T-helper 17 cell (primary cell): ENCODE data around the gene ORAI1. TPM values are rescaled to one million over a fixed set of nuclear protein-coding genes. Genes with fewer than 3 reads are reported as not detected.
A peak's percentile ranks its signal among the peaks of the same experiment; 100 is the strongest.
"Not testable (repeated sequence)": the region's sequence is repeated elsewhere in the genome, so short reads cannot be mapped to it uniquely, and the experiment has no call there.

Source experiments
- ATAC-seq: fragments of 150-1000 bp; cut with Tn5 transposase; 2 replicates; pipeline ENCODE4 v1.10.0; 2021; ENCODE audit warnings: mild to moderate bottlenecking, moderate library complexity
- DNase-seq, 3 donors: peaks; one replicate each; pipeline versions ENCODE4 v3.0.0 to v3.0.0-alpha.2; 2020 to 2021
- H3K9me3 ChIP-seq: one replicate; pipeline ENCODE4 v1.7.0; 2013; ENCODE audit warnings: low read length, mild to moderate bottlenecking; ENCODE audit not compliant: control insufficient read depth, poor library complexity, severe bottlenecking
- H3K27ac Mint-ChIP-seq: one replicate; pipeline ENCODE4 v1.8.0; 2022; ENCODE audit warnings: mild to moderate bottlenecking, moderate library complexity, mixed read lengths
- H3K27me3 Mint-ChIP-seq: one replicate; pipeline ENCODE4 v1.8.0; 2022; ENCODE audit warnings: mixed read lengths
- H3K36me3 Mint-ChIP-seq: one replicate; pipeline ENCODE4 v1.8.0; 2022; ENCODE audit warnings: low read depth, mixed read lengths
- H3K4me1 Mint-ChIP-seq: one replicate; pipeline ENCODE4 v1.8.0; 2022; ENCODE audit warnings: mild to moderate bottlenecking, mixed read lengths
- H3K4me3 Mint-ChIP-seq: one replicate; pipeline ENCODE4 v1.8.0; 2022; ENCODE audit warnings: mild to moderate bottlenecking, moderate library complexity, mixed read lengths
- total RNA-seq, 4 donors: library from RNA in 2 of 4; stranded (reverse) in 2 of 4; gene quantifications; one replicate each; pipeline ENCODE4 v1.2.3 and lab custom pipeline; 2022 to 2026

The ORAI1 gene
- total RNA-seq, 2 donors from 2014 or later: 51.3 to 52.0 TPM

- no peak for ATAC-seq
- no peaks in the 10 kb centered on the region for H3K9me3 ChIP-seq
- Mint-ChIP-seq H3K36me3 (peaks cover 2% of the 10 kb centered on the region), H3K27me3 (no peaks in the 10 kb centered on the region), H3K4me1 (peaks cover 32% of the 10 kb centered on the region), H3K4me3 (peak within 1 kb of the TSS; percentile 67), H3K27ac (peak within 1 kb of the TSS; percentile 100)
- DNase-seq: no peak
Measured at GRCh38 chr12:121669521-121669900, 43.2 kb downstream of the ORAI1 start, which contains the start of gene MORN3. Gene MORN3 (minus strand): TSS chr12:121669654. CDS start chr12:121669483, 171 bp downstream.

GRCh38 chr12:121673013-121673511 is 46.7 kb downstream of the ORAI1 start:
- ATAC-seq (no peak), DNase-seq (no peak)
- no peaks in the 10 kb centered on the region for H3K9me3 ChIP-seq
- H3K27me3 Mint-ChIP-seq: no peaks in the 10 kb centered on the region
- no peaks in the 10 kb centered on the region for H3K36me3 Mint-ChIP-seq
- H3K27ac Mint-ChIP-seq: peak overlapping the region; percentile 100
- peak overlapping the region; percentile 96 for H3K4me3 Mint-ChIP-seq
- H3K4me1 Mint-ChIP-seq: peaks cover 24% of the 10 kb centered on the region

GRCh38 chr12:121676190-121676589 is 49.9 kb downstream of the ORAI1 start:
- no peak for DNase-seq
- Mint-ChIP-seq H3K27ac (peak overlapping the region; percentile 90), H3K4me3 (peak overlapping the region; percentile 5)

GRCh38 chr12:121678305-121678704 is 52.0 kb downstream of the ORAI1 start:
- Mint-ChIP-seq H3K4me3 (no peak overlapping the region), H3K36me3 (no peaks in the 10 kb centered on the region), H3K27me3 (no peaks in the 10 kb centered on the region), H3K4me1 (peaks cover 6% of the 10 kb centered on the region), H3K27ac (peak overlapping the region; percentile 84)
- no peaks in the 10 kb centered on the region for H3K9me3 ChIP-seq
- no peak for DNase-seq
- no peak for ATAC-seq

More at GRCh38 chr12:121676190-121676589, 49.9 kb downstream of the ORAI1 start:
- Mint-ChIP-seq H3K4me1 (peaks cover 20% of the 10 kb centered on the region), H3K27me3 (no peaks in the 10 kb centered on the region), H3K36me3 (no peaks in the 10 kb centered on the region)
- no peak for ATAC-seq
- no peaks in the 10 kb centered on the region for H3K9me3 ChIP-seq

- peaks cover 4% of the 10 kb centered on the region for H3K4me1 Mint-ChIP-seq
- H3K9me3 ChIP-seq: no peaks in the 10 kb centered on the region
- DNase-seq: no peak
- ATAC-seq: no peak
- no peaks in the 10 kb centered on the region for H3K27me3 Mint-ChIP-seq
- H3K36me3 Mint-ChIP-seq: no peaks in the 10 kb centered on the region
- H3K4me3 Mint-ChIP-seq: no peak overlapping the region
- peak overlapping the region; percentile 84 for H3K27ac Mint-ChIP-seq
Measured at GRCh38 chr12:121678716-121679300, 52.5 kb downstream of the ORAI1 start.

GRCh38 chr12:121679661-121680197 is 53.4 kb downstream of the ORAI1 start:
- peak overlapping the region; percentile 84 for H3K27ac Mint-ChIP-seq
- not testable (repeated sequence) for H3K36me3 Mint-ChIP-seq, DNase-seq, ATAC-seq, H3K9me3 ChIP-seq, H3K4me3 Mint-ChIP-seq, H3K27me3 Mint-ChIP-seq, H3K4me1 Mint-ChIP-seq

GRCh38 chr12:121688966-121689365 is 62.6 kb downstream of the ORAI1 start:
- no peaks in the 10 kb centered on the region for H3K36me3 Mint-ChIP-seq
- H3K4me3 Mint-ChIP-seq: no peak overlapping the region
- no peaks in the 10 kb centered on the region for H3K9me3 ChIP-seq
- ATAC-seq: no peak
- no peaks in the 10 kb centered on the region for H3K27me3 Mint-ChIP-seq
- peaks cover 7% of the 10 kb centered on the region for H3K4me1 Mint-ChIP-seq
- H3K27ac Mint-ChIP-seq: no peak overlapping the region
- no peak for DNase-seq

GRCh38 chr12:121689430-121689829 is 63.1 kb downstream of the ORAI1 start:
- no peaks in the 10 kb centered on the region for H3K27me3 Mint-ChIP-seq
- peaks cover 7% of the 10 kb centered on the region for H3K4me1 Mint-ChIP-seq
- H3K9me3 ChIP-seq: no peaks in the 10 kb centered on the region
- H3K27ac Mint-ChIP-seq: no peak overlapping the region
- no peaks in the 10 kb centered on the region for H3K36me3 Mint-ChIP-seq
- DNase-seq: no peak
- H3K4me3 Mint-ChIP-seq: no peak overlapping the region
- no peak for ATAC-seq

Other genes starting within 250 kb of the ORAI1 start
- gene RNF34, start 226.4 kb upstream of the ORAI1 start, total RNA-seq: 10 to 100 TPM; 63.8 to 63.9 TPM
- 10 to 100 TPM; 87.6 to 94.0 TPM for gene KDM2B, start 45.5 kb upstream of the ORAI1 start, total RNA-seq
- gene MORN3, start 43.1 kb downstream of the ORAI1 start, total RNA-seq: 1 to 10 TPM; 8.5 to 9.5 TPM
- 1 to 10 TPM; 6.9 to 7.0 TPM for gene TMEM120B, start 86.2 kb downstream of the ORAI1 start, total RNA-seq
- gene RHOF, start 167.2 kb downstream of the ORAI1 start, total RNA-seq: 100 to 1,000 TPM; 121 to 122 TPM
- 10 to 100 TPM; 54.5 to 64.1 TPM for gene SETD1B, start 177.5 kb downstream of the ORAI1 start, total RNA-seq
- gene HPD, start 232.3 kb downstream of the ORAI1 start, total RNA-seq: not detected